Activated T-cell treated with anti-CD3 and anti-CD28 coated beads, Interleukin-2, amount 50 U/mL, for 1 hour (primary cell): Measurements from ENCODE around the gene MTCL1.
A peak's percentile ranks its signal among the peaks of the same experiment; 100 is the strongest.
"Not testable (repeated sequence)": the region's sequence is repeated elsewhere in the genome, so short reads cannot be mapped to it uniquely, and the experiment has no call there.

Experiments
- DNase-seq: peaks from one replicate; pipeline ENCODE4 v3.0.0-alpha.2; 2020

The MTCL1 gene

GRCh38 chr18:8745355-8746014 lies 40.1 kb downstream of the MTCL1 start:
- no peak for DNase-seq

DNA sequence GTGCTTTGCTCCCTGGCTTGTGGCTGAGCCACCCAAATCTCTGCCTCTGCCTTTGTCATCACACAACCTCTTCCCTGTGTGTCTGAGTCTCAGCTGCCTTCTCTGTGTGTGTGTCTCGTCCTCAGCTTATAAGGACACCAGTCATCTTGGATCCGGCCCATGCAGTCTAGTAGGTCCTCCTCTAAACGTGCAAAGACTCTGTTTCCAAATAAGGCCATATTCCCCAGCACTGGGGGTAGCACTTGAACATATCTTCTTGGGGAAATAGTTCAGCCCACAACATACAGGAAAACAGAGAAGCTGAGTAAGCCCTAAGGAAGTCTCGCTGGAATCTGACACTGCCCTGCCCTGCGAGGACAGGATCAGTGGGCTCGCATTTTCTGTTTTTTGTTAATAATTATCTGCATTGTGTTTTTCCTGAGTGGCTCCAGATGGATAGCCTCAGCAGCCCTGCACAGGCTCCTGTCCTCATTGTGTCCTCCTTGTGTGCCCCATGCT lies 42.1 kb downstream of the MTCL1 start:
- no peak for DNase-seq

DNA sequence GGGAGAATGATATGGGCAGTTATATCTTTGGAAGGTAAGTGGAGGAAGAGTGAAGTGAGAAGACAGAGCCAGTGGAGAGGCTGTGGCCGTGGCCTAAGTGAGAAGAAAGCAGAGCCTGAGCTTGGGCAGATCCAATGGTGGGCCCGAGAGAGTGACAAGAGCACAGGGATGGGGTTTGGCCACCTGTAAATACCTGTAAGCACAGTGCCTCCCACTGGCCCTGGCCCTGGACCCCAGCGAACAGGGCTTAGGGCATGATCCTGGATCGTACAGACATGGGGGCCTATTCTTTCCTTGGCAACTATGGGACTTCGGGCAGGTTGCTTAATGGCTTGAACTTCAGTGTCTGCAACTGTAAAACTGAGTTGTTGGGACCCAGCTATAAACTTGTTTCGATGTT lies 44.1 kb downstream of the MTCL1 start:
- no peak for DNase-seq

DNA sequence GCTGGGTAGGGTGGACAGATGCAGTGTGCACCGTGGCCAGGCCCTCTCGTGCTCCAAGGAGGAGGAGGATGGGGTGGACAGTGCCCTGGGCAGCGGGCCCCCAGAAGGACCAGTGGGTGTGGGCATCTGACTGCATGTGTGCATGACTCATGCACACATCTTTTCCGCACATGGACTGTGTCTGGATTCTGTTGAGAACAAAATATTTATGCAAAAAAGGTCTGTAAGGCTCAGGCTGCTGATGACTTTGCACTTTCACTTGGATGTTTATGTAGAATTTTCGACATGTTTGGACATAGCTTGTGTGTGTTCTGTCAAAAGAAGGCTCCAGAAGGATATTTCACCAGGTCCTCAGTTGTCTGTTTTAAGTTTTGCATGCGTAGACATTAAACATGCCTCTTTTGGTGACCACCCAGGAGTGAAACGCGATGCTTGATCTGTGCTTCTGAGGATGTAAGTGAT lies 45.6 kb downstream of the MTCL1 start:
- no peak for DNase-seq

DNA sequence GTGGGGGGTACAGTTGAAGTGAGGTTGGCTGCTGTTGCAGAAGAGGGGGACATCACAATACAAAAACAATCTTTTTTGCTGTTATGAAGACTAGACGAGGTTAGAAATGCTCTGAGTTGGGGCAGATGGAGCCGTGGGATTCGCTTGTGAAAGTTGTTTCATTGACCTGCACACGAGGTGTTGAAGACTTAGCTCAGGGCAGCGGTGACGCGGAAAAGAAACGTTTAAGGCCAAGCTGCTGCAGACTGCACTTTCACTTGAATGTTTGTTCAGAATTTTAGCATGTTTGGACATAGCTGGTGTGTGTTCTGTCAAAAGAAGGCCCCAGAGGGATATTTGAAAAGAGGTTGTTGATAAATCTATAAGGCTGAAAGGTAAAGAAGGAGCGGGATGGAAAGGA lies 46.3 kb downstream of the MTCL1 start:
- DNase-seq = no peak

- no peak for DNase-seq
These were observed 47.0 kb downstream of the MTCL1 start for GRCh38 chr18:8752329-8752728.

DNA sequence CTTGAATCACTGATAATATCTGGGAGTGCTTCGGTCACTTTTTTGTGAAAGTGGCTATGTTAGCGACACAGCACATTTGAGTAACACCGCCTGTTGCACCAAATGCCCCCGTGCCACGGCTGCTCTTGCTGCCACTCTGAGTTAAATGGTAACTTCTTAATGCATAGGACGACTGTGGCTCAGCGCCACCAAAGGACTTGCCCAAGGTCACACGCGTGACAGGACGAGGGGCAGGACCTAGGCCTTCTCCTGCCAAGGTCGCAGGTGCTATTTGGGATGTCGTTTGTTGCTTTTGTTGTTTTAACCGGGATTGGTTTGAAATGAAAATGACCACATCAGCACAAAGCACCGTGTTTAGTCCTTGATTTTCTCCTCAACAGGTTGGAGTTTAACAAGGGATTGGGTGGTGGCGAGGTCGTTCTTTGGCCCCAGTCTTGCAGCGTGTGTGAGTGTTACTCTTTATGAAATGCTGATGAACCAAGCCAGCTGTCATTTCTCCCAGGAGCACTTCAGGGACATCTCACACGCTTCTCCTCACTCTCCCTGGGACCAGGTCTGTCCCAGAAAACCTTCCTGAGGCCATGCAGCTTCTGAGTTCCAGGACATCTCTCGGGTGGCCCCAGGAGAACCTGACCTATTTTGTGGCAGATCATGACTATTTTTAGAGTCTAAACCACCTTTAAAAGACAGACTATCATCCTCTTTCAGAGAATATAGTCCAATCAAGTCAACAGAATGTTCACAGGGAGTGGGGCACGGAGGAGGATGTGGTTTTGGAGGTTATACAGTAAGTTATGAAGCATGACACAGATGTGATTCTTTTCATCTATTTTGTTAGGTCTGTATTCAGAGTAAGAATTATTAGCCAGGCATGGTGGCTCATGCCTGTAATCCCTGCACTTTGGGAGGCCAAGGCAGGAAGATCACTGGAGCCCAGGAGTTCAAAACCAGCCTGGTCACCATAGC lies 49.9 kb downstream of the MTCL1 start:
- DNase-seq = peak; percentile 26

GRCh38 chr18:8756571-8756970 lies 51.2 kb downstream of the MTCL1 start:
- DNase-seq = no peak

GRCh38 chr18:8757396-8757997 lies 52.1 kb downstream of the MTCL1 start:
- no peak for DNase-seq

- DNase-seq = no peak
These were observed 53.1 kb downstream of the MTCL1 start for GRCh38 chr18:8758466-8758865.

- DNase-seq = no peak
These were observed 55.6 kb downstream of the MTCL1 start for GRCh38 chr18:8760984-8761383.

DNA sequence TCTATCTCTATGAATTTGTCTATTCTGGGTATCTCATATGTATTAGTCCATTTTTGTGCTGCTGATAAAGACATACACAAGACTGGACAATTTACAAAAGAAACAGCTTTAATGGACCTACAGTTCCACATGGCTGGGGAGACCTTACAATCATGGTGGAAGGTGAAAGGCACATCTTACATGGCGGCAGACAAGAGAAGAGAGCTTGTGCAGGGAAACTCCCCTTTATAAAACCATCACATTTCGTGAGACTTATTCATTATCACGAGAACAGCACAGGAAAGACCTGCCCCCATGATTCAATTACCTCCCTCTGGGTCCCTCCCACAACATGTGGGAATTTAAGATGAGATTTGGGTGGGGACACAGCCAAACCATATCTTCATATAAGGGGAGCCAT lies 56.2 kb downstream of the MTCL1 start:
- DNase-seq = not testable (repeated sequence)

DNA sequence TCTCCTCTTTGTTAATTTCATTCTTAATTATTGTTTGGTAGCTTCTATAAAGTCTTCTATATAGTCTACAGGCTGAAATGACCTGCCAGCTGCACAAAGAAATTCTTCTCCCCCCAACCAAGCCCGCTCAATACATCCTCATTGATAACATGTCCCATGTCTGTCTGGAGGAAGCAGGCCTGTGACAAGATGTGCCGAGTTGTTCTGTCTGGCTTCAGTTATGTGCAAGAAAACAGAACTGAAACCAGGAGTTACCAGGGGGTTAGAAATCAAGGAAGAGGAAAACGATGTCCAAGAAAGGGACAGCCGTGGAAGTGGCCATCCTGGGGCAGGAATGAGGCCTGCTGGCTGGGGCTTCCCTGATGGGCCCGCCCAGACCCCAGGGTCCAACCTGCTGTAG lies 57.6 kb downstream of the MTCL1 start:
- DNase-seq = no peak

- no peak for DNase-seq
These were observed 58.3 kb downstream of the MTCL1 start for GRCh38 chr18:8763611-8764010.

DNA sequence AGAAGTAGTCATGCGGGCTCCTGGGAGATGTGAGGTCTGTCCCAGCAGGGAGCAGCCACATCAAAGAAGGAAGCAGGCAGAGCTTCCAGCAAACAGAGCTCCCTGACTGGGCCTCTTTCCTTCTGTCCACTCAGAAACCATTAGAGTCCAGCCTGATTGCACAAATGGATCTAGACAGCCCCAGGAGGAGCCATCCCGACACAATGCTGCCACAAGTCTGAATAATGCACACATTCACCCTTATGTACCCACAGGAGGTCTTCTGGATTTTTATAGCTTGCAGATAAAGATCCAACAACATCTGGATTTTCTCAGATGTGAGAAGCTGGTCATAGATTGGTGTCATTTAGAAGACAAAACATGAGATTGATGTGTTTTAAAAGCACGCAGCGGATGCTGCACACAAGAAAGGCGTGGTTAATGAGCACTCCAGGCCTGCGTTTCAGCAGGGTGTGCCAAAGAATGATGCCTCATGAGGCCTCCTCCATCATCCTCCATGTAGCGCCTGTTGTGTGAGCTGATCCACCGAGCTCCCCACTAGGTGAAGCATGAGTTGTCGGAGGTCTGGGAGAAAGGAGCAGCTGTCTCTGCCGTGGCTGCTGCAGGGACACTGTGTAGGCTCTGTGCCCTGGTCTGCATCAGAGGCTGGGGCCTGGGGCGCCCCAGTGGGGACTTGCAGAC lies 60.6 kb downstream of the MTCL1 start:
- no peak for DNase-seq

DNA sequence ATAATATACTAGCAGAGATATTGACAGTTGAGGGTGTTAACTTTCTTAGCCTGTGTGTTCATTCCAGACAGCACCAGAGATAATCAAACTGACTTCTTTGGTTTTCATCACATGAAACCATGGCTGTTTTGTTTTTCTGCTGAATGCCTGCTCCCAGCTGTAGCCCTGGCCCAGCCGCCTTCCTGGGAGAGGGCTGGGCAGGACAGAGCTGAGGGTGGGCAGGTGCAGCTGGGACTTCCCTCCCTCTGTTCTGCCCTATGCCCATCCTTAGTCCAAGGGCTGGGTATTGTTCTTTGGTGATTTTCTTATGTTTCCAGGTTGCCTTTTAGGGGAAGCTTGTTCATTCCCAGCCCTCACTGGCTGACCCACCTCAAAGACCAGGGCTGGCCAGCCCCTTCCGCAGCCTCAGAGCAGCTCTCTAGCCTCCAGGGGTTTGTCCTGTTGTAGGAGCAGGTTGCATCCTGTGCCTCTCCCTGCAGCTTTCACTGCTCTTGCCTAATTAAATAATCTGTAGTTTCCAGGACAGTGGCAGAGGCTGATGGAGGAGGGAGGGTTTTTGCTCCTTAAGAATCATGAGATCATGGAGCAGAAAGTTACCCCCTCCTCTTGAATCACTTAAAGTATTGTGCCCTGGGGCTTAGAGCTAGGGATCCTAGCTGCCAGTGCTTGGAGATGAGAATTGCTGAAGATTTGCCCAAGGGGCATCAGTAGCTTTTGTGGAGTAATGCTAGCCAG lies 61.4 kb downstream of the MTCL1 start:
- DNase-seq = no peak

DNA sequence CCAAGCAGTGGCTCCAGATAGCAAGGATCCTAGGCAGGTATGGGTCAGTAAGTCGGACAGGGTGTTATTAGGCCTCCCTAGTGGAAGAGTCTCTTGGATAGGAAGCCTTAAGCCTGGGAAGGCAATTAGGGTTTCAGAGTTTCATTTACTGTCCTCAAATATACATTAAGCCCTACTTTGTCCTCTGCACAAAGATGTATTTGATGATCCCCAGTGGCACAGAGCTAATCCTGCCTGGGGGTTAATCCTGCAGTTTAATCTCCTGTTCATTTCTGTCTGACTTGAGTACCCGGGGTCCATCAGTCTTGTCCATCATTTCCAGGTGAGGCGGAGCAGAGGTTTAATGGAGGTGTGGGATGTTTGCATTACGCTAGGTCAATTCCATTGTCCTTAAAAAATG lies 62.0 kb downstream of the MTCL1 start:
- DNase-seq = no peak

DNA sequence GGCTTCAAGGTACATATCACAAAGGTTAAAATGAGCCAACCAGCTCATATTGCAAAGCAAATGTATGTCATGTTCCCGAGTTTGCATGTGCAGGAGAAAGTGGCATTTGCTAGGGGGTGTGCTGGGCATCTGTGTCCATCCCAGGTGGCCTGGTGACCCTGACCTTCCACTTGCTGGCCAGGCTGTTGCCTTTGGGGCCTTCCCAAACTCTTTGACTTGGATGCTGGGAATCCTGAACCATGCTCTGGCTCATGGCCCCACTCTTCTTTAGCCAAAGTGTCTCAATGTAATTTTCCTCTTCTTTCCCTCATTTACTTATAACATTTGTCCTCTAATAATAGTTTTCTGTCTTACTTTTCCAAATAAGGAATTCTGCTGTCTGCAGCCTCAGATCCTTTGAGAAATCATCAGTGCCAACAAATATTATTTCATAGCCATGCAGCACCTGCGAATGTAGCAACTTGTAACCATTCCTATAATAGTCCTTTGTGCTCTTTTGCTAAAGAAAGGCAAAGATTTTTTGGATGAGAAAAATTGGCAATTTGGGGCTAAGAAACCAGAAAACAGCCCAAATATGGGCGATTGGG lies 64.2 kb downstream of the MTCL1 start:
- no peak for DNase-seq

- no peak for DNase-seq
These were observed 65.3 kb downstream of the MTCL1 start for GRCh38 chr18:8770657-8771056.

GRCh38 chr18:8771930-8772329 lies 66.6 kb downstream of the MTCL1 start:
- DNase-seq = no peak

DNA sequence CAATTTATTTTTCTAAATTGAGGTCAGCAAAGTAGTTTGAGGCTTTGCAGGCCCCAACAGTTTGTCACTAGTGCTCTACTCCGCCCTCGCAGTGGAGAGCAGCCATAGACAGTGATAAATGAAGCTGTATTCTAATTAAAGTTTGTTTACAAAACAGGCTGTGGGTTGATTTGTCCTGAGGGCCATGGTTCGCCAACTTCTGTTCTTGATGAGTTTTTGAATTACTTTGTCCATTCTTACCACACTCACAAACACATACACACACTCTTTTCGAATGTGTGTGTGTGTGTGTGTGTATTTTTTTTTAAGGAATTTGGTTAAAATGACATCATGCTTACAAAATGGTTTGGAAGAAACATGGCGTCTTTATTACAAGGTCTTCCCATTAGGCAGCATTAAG lies 68.6 kb downstream of the MTCL1 start:
- DNase-seq = no peak
